Breast epithelium (tissue), 4 donors: ENCODE results near the gene SALL2. TPM values are rescaled to one million over a fixed set of nuclear protein-coding genes. Genes with fewer than 3 reads are reported as not detected.

ENCODE experiments used
- DNase-seq, 2 donors: peaks; one replicate each; pipeline ENCODE4 v3.0.0-alpha.2; 2019; ENCODE audit warnings: low spot score in 2 of 2
- H3K27ac ChIP-seq, 2 donors: fragments of 200-600 bp; sonication (generic) in 1 of 2; one replicate each; pipeline ENCODE4 v1.5.1; 2016 to 2019; ENCODE audit warnings: mild to moderate bottlenecking in 1 of 2
- H3K27me3 ChIP-seq, 2 donors: fragments of 200-600 bp; sonication (generic) in 1 of 2; one replicate each; pipeline versions ENCODE4 v1.5.1 to v1.6.0; 2017 to 2019; ENCODE audit warnings: control low read depth in 1 of 2, mild to moderate bottlenecking in 1 of 2
- H3K36me3 ChIP-seq: fragments of 200-600 bp; one replicate; pipeline ENCODE4 v1.5.1; 2019
- H3K4me1 ChIP-seq, 2 donors: fragments of 200-600 bp; sonication (generic); one replicate each; pipeline ENCODE4 v1.5.1; 2016 to 2019; ENCODE audit warnings: control low read depth in 1 of 2
- H3K4me3 ChIP-seq, 3 donors: fragments of 200-600 bp; sonication (generic); 1 replicate in 2 of 3; 2 replicates in 1 of 3; pipeline ENCODE4 v1.5.1; 2016 to 2019; ENCODE audit warnings: mild to moderate bottlenecking in 3 of 3, moderate library complexity in 2 of 3
- H3K9me3 ChIP-seq, 2 donors: fragments of 200-600 bp; sonication (generic) in 1 of 2; one replicate each; pipeline ENCODE4 v1.5.1; 2016 to 2019; ENCODE audit warnings: control low read depth in 1 of 2
- POLR2A ChIP-seq: fragments of 450-650 bp; IDR thresholded peaks from one replicate; pipeline ENCODE4 v1.6.1; 2016; ENCODE audit warnings: antibody characterized with exemption, mild to moderate bottlenecking, moderate library complexity
- POLR2AphosphoS5 ChIP-seq, 3 donors: sonication (generic); formaldehyde crosslinking; IDR thresholded peaks; one replicate each; pipeline ENCODE4 v1.6.1; 2017; ENCODE audit warnings: antibody characterized with exemption in 3 of 3
- intact Hi-C: fragments of 100-400 bp; cut with DNase I; formaldehyde crosslinking; loops from one replicate; pipeline ENCODE4 v1.15.1; 2023; ENCODE audit warnings: low total_unique reads
- total RNA-seq, 3 donors: library from RNA; depleted of rRNA; stranded (reverse); fragments of >200 nt; gene quantifications; one replicate each; pipeline ENCODE4 v1.1.0, GENCODE V29; 2016
- TF ChIP-seq, protein P1 (sequence below), 3 donors: fragments of 450-650 bp; IDR thresholded peaks; one replicate each; pipeline ENCODE4 v1.5.1; 2016 to 2017; ENCODE audit warnings: antibody characterized with exemption in 3 of 3, mild to moderate bottlenecking in 3 of 3, moderate library complexity in 3 of 3

Gene SALL2
- total RNA-seq, 3 donors from 2014 or later = 3.0 to 11.8 (median 10.7) TPM

- Histone ChIP-seq H3K27ac (no peak overlapping the region), H3K36me3 (no peaks in the 10 kb centered on the region), H3K4me3 (no peak overlapping the region), H3K4me1 (peaks cover 0 to 15% of the 10 kb centered on the region in 2 donors), H3K27me3 (no peaks in the 10 kb centered on the region), H3K9me3 (no peaks in the 10 kb centered on the region)
- DNase-seq = no peak
- intact Hi-C loops = no loop called here
- no peak for TF ChIP-seq POLR2AphosphoS5 (IDR thresholded peaks at IDR 0.05)
- TF ChIP-seq POLR2A = no peak
- TF ChIP-seq, protein P1, sequence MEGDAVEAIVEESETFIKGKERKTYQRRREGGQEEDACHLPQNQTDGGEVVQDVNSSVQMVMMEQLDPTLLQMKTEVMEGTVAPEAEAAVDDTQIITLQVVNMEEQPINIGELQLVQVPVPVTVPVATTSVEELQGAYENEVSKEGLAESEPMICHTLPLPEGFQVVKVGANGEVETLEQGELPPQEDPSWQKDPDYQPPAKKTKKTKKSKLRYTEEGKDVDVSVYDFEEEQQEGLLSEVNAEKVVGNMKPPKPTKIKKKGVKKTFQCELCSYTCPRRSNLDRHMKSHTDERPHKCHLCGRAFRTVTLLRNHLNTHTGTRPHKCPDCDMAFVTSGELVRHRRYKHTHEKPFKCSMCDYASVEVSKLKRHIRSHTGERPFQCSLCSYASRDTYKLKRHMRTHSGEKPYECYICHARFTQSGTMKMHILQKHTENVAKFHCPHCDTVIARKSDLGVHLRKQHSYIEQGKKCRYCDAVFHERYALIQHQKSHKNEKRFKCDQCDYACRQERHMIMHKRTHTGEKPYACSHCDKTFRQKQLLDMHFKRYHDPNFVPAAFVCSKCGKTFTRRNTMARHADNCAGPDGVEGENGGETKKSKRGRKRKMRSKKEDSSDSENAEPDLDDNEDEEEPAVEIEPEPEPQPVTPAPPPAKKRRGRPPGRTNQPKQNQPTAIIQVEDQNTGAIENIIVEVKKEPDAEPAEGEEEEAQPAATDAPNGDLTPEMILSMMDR (IDR thresholded peaks at IDR 0.05) = no peak
Measured at GRCh38 chr14:21506557-21506956, 19.6 kb downstream of the SALL2 start.

DNA sequence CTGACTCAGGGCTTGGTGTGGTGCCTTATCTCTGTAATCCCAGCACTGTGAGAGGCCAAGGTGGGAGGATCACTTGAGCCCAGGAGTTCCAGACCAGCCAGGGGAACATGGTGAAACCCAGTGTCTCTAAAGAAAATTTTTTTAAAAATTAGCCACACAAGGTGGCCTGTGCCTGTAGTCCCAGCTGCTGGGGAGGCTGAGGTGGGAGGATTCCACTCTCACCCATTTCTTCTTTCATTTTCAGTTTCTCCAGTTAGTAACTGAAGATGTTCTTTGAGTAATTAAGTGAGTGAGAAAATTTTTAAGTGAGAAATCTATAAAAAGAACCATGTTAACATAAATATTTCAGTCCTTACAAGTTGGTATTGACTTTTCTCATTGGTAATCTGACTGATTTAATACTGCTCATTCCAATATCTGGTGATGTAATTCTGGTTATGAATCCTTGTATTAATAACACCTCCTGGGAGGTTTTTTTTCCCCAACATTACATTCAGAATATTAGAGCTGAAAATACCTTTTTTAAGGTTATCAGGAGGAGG, 21.1 kb downstream of the SALL2 start:
- Histone ChIP-seq H3K36me3 (no peaks in the 10 kb centered on the region), H3K9me3 (no peaks in the 10 kb centered on the region), H3K27me3 (no peaks in the 10 kb centered on the region), H3K4me3 (no peak overlapping the region), H3K4me1 (peaks cover 0 to 11% of the 10 kb centered on the region in 2 donors), H3K27ac (no peak overlapping the region)
- intact Hi-C loops = no loop called here
- no peak for DNase-seq
- TF ChIP-seq POLR2AphosphoS5 (IDR thresholded peaks at IDR 0.05) (no peak), POLR2A (no peak)
- TF ChIP-seq, protein P1 (IDR thresholded peaks at IDR 0.05) = no peak

- no peak for DNase-seq
- no peaks in the 10 kb centered on the region for H3K27me3 ChIP-seq
- intact Hi-C loops = no loop called here
- no peak for TF ChIP-seq POLR2AphosphoS5 (IDR thresholded peaks at IDR 0.05)
- no peak for TF ChIP-seq POLR2A
- TF ChIP-seq, protein P1 (IDR thresholded peaks at IDR 0.05) = no peak
- H3K36me3 ChIP-seq = no peaks in the 10 kb centered on the region
- no peak overlapping the region for H3K4me3 ChIP-seq
- H3K27ac ChIP-seq = peak overlapping the region; percentile 15 to 30
- H3K4me1 ChIP-seq = no peaks in the 10 kb centered on the region
- no peaks in the 10 kb centered on the region for H3K9me3 ChIP-seq
Measured at GRCh38 chr14:21503376-21503775, 22.8 kb downstream of the SALL2 start.

- Histone ChIP-seq H3K27ac (no peak overlapping the region), H3K36me3 (no peaks in the 10 kb centered on the region), H3K27me3 (no peaks in the 10 kb centered on the region), H3K9me3 (no peaks in the 10 kb centered on the region), H3K4me1 (no peaks in the 10 kb centered on the region), H3K4me3 (no peak overlapping the region)
- TF ChIP-seq, protein P1 (IDR thresholded peaks at IDR 0.05) = no peak
- no peak for TF ChIP-seq POLR2A
- no peak for TF ChIP-seq POLR2AphosphoS5 (IDR thresholded peaks at IDR 0.05)
- intact Hi-C loops = no loop called here
- DNase-seq = no peak
Measured at GRCh38 chr14:21501568-21501967, 24.6 kb downstream of the SALL2 start.

GRCh38 chr14:21498540-21499526, 27.3 kb downstream of the SALL2 start:
- Histone ChIP-seq H3K27ac (peak overlapping the region in 1 of 2 donors; percentile 15), H3K27me3 (no peaks in the 10 kb centered on the region), H3K4me3 (no peak overlapping the region), H3K4me1 (no peaks in the 10 kb centered on the region), H3K9me3 (no peaks in the 10 kb centered on the region), H3K36me3 (no peaks in the 10 kb centered on the region)
- TF ChIP-seq, protein P1 (IDR thresholded peaks at IDR 0.05) = peak; percentile 33 to 56 (median 51)
- no peak for TF ChIP-seq POLR2A
- no peak for TF ChIP-seq POLR2AphosphoS5 (IDR thresholded peaks at IDR 0.05)
- intact Hi-C loops = no loop called here
- no peak for DNase-seq
